Mucosa of rectum (tissue), 2 donors: ENCODE data around the gene SERPINB5.

ENCODE experiments used
- H3K27ac ChIP-seq, 2 donors: one replicate each; pipeline ENCODE4 v1.7.0; 2013; ENCODE audit warnings: inconsistent platforms in 2 of 2, low read depth in 2 of 2, low read length in 2 of 2
- H3K27me3 ChIP-seq, 2 donors: one replicate each; pipeline ENCODE4 v1.7.0; 2013; ENCODE audit warnings: low read length in 2 of 2; ENCODE audit not compliant: control insufficient read depth in 2 of 2, insufficient read depth in 2 of 2
- H3K36me3 ChIP-seq, 2 donors: one replicate each; pipeline ENCODE4 v1.7.0; 2013; ENCODE audit warnings: low read length in 2 of 2; ENCODE audit not compliant: control insufficient read depth in 2 of 2, insufficient read depth in 2 of 2
- H3K4me1 ChIP-seq, 2 donors: one replicate each; pipeline ENCODE4 v1.7.0; 2013; ENCODE audit warnings: low read length in 2 of 2, mild to moderate bottlenecking in 1 of 2; ENCODE audit not compliant: control insufficient read depth in 2 of 2, insufficient read depth in 2 of 2
- H3K4me3 ChIP-seq, 2 donors: one replicate each; pipeline ENCODE4 v1.7.0; 2013; ENCODE audit warnings: low read length in 2 of 2
- H3K9ac ChIP-seq, 2 donors: one replicate each; pipeline ENCODE4 v1.7.0; 2013; ENCODE audit warnings: low read length in 2 of 2, low read depth in 1 of 2, mild to moderate bottlenecking in 1 of 2
- H3K9me3 ChIP-seq, 2 donors: one replicate each; pipeline ENCODE4 v1.7.0; 2013; ENCODE audit warnings: low read length in 2 of 2; ENCODE audit not compliant: control insufficient read depth in 2 of 2
- donor health status: healthy.
- donor health status: Normal muscosa, but diverticular disease.

SERPINB5 gene, protein sequence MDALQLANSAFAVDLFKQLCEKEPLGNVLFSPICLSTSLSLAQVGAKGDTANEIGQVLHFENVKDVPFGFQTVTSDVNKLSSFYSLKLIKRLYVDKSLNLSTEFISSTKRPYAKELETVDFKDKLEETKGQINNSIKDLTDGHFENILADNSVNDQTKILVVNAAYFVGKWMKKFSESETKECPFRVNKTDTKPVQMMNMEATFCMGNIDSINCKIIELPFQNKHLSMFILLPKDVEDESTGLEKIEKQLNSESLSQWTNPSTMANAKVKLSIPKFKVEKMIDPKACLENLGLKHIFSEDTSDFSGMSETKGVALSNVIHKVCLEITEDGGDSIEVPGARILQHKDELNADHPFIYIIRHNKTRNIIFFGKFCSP

GRCh38 chr18:63476668-63477067, at the start of gene SERPINB5:
TSS of gene SERPINB5 (plus strand) at chr18:63476958. CDS start at chr18:63484429, 7,471 bp downstream.
- H3K4me3 ChIP-seq: no peak within 1 kb of the TSS

DNA sequence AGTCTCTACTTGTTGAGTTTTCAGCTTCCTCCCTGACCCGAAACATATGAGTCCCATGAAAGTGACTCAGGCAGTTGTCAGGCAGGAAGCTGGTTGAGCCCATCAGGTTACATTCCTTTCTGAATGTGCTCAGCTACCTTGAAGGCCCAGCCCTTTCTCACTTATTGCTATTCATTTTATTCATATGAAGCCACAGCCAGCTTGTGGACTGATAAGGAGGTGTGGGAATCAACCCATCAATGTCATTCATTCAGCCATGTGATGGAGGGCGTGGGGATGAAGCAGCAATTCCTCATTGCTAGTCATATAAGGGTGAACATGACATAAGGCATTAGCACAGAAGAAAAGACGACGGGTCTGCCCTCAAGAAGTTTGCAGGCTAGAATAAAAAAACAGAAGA, 49.2 kb upstream of the SERPINB5 start:
- Histone ChIP-seq H3K4me1 (peaks cover 3 to 4% of the 10 kb centered on the region in 2 donors), H3K27me3 (no peaks in the 10 kb centered on the region), H3K9me3 (no peaks in the 10 kb centered on the region), H3K27ac (no peak overlapping the region), H3K4me3 (no peak overlapping the region), H3K36me3 (no peaks in the 10 kb centered on the region), H3K9ac (no peak overlapping the region)

More at GRCh38 chr18:63476668-63477067, at the start of gene SERPINB5:
- no peak within 1 kb of the TSS for H3K9ac ChIP-seq
- H3K9me3 ChIP-seq: no peaks in the 10 kb centered on the region
- H3K27me3 ChIP-seq: no peaks in the 10 kb centered on the region
- peak within 1 kb of the TSS in 1 of 2 donors; percentile 16 for H3K27ac ChIP-seq
- peaks cover 0 to 5% of the 10 kb centered on the region in 2 donors for H3K4me1 ChIP-seq
- no peaks in the 10 kb centered on the region for H3K36me3 ChIP-seq

- no peaks in the 10 kb centered on the region for H3K36me3 ChIP-seq
- H3K9me3 ChIP-seq: no peaks in the 10 kb centered on the region
- no peak overlapping the region for H3K4me3 ChIP-seq
- no peak overlapping the region for H3K27ac ChIP-seq
- no peaks in the 10 kb centered on the region for H3K27me3 ChIP-seq
- no peaks in the 10 kb centered on the region for H3K4me1 ChIP-seq
- H3K9ac ChIP-seq: no peak overlapping the region
These were observed 46.2 kb upstream of the SERPINB5 start for GRCh38 chr18:63430526-63430925.

- Histone ChIP-seq H3K27ac (no peak overlapping the region), H3K4me3 (no peak overlapping the region), H3K9me3 (no peaks in the 10 kb centered on the region), H3K4me1 (no peaks in the 10 kb centered on the region), H3K27me3 (no peaks in the 10 kb centered on the region), H3K36me3 (no peaks in the 10 kb centered on the region), H3K9ac (no peak overlapping the region)
These were observed 45.6 kb upstream of the SERPINB5 start for GRCh38 chr18:63431180-63431579.

DNA sequence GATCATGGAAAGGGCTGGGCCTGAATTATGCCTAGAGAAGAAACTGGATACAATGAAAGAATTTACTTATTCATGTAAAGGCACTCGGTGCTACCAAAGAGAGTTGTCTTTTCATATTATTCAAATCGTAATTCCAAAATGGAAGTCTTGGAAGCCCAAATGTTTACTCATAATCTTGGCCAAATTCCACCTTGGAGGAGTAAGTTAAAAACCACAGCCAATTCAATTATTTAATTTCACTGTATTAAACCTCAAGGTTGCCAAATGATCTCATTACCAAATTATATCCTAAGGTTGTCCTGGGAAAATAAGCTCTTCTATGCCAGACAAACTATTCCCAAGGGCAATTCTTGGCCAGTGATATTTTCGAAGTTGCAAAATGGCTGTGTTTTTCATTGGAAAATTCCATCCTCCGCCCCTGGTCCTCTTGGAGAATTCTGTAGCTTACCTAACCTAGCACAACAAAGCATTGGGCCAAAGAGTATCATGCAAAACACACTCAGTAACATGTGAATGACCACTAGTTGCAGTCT, 43.4 kb upstream of the SERPINB5 start:
- H3K9me3 ChIP-seq: no peaks in the 10 kb centered on the region
- no peaks in the 10 kb centered on the region for H3K27me3 ChIP-seq
- H3K27ac ChIP-seq: no peak overlapping the region
- no peak overlapping the region for H3K4me3 ChIP-seq
- H3K9ac ChIP-seq: no peak overlapping the region
- no peaks in the 10 kb centered on the region for H3K36me3 ChIP-seq
- no peaks in the 10 kb centered on the region for H3K4me1 ChIP-seq

GRCh38 chr18:63438181-63438580, 38.6 kb upstream of the SERPINB5 start:
- H3K4me3 ChIP-seq: no peak overlapping the region
- no peaks in the 10 kb centered on the region for H3K9me3 ChIP-seq
- H3K4me1 ChIP-seq: peaks cover 0 to 3% of the 10 kb centered on the region in 2 donors
- no peaks in the 10 kb centered on the region for H3K36me3 ChIP-seq
- H3K27ac ChIP-seq: no peak overlapping the region
- H3K9ac ChIP-seq: no peak overlapping the region
- H3K27me3 ChIP-seq: no peaks in the 10 kb centered on the region

DNA sequence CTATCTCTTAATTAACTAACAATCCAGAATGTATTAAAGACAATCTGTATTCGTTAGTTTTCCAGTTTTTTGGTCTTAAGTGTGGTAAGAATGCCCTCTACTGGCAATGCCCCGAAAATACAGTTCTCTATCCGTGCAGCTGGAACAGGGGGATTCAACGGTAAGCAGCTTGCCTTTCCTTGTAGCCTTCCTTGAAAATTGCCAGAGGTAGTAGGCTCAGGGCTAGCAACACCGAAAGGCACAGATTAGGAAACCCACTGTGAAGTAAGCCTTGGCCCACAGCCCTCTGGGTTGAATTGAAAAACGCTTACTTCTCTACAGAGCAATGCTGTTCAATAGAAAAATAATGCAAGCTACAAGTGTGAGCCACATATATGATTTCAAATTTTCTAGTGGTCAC, 37.4 kb upstream of the SERPINB5 start:
- H3K9ac ChIP-seq: no peak overlapping the region
- no peak overlapping the region for H3K27ac ChIP-seq
- peaks cover 0 to 3% of the 10 kb centered on the region in 2 donors for H3K4me1 ChIP-seq
- no peaks in the 10 kb centered on the region for H3K27me3 ChIP-seq
- no peaks in the 10 kb centered on the region for H3K36me3 ChIP-seq
- H3K4me3 ChIP-seq: no peak overlapping the region
- no peaks in the 10 kb centered on the region for H3K9me3 ChIP-seq

- H3K27me3 ChIP-seq: no peaks in the 10 kb centered on the region
- H3K4me3 ChIP-seq: no peak overlapping the region
- no peak overlapping the region for H3K9ac ChIP-seq
- no peaks in the 10 kb centered on the region for H3K36me3 ChIP-seq
- peaks cover 0 to 3% of the 10 kb centered on the region in 2 donors for H3K4me1 ChIP-seq
- H3K9me3 ChIP-seq: no peaks in the 10 kb centered on the region
- no peak overlapping the region for H3K27ac ChIP-seq
These were observed 36.5 kb upstream of the SERPINB5 start for GRCh38 chr18:63440219-63440618.

- Histone ChIP-seq H3K27ac (no peak overlapping the region), H3K9ac (no peak overlapping the region)
These were observed 35.9 kb upstream of the SERPINB5 start for GRCh38 chr18:63440881-63441280.

GRCh38 chr18:63443829-63444228, 32.9 kb upstream of the SERPINB5 start:
- no peaks in the 10 kb centered on the region for H3K9me3 ChIP-seq
- no peaks in the 10 kb centered on the region for H3K36me3 ChIP-seq
- H3K27ac ChIP-seq: no peak overlapping the region
- H3K4me1 ChIP-seq: peaks cover 0 to 3% of the 10 kb centered on the region in 2 donors
- no peaks in the 10 kb centered on the region for H3K27me3 ChIP-seq
- H3K4me3 ChIP-seq: no peak overlapping the region
- no peak overlapping the region for H3K9ac ChIP-seq

More at GRCh38 chr18:63440881-63441280, 35.9 kb upstream of the SERPINB5 start:
- H3K36me3 ChIP-seq: no peaks in the 10 kb centered on the region
- no peaks in the 10 kb centered on the region for H3K27me3 ChIP-seq
- H3K4me3 ChIP-seq: no peak overlapping the region
- peaks cover 0 to 3% of the 10 kb centered on the region in 2 donors for H3K4me1 ChIP-seq
- no peaks in the 10 kb centered on the region for H3K9me3 ChIP-seq
